ENCODE measurements around the gene BMP3.

The BMP3 gene

DNA sequence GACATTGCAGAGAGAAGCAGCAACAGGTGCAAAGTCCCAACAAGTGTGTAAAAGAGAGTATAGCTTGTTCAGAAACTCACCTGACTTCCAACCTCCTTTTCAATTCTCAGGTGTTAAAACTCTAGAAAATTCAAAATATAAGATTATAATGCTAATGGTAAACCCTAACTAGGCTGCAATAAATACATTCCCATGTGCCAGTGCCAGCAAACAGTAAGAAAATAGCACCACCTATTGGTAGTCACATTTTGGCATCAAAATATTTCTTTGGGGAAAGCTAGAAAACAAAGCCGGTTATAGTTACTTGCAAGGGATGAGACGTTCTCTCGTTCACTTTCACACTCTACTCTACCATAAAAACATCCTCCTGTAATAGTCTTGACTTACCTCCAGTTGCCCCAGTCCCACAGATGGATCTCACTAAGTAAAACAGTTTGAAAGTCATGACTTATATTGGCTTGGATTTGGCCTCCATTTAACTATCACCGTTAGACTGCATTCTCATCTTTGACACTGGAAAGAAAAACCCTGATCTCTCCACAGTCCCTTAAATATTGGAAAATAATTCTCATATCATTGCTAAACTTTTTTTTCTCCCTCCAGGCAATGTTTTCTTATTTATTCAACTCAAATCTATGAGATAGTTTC, 9.6 kb downstream of the BMP3 start:
- H3K27me3 ChIP-seq (ENCODE audit: insufficient read depth, low read length): no peaks in the 10 kb centered on the region
- H4K20me1 ChIP-seq (ENCODE audit: insufficient read depth, low read length): no peaks in the 10 kb centered on the region

DNA sequence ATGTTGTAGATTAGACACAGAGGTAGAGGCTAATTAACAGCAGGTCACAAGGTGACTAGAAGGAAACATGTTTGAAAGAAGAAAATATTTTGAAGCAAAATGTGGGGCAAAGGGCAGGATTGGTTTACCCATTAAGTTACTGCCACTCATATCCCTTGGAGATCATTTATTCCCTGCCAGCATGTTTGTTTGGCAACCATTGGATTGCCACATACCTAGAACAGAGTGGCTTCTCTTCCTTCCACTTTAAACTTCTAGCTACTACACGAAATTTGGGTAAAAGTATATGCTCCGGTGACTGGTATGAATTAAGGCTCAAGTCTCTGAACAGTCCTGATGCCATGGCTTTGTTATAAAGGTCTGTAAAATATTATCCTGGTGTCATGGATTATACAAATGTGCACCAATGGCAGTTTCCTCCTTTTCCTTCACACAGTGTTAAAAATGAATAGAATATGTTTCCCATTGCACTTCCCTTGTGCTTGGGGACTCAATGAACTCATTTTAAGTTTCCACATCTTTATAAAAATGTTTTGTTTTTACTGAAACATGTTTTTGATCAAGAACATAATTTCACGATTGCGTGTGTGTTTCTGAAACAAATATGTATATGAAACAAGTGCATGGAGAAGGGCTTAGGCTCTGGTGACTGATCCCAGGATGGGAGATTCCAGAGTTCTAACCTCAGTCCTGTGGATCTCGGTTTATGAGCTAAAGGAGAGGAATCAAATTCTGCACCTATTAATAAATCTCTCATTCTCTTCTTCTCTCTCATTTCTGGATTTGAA, 12.3 kb downstream of the BMP3 start:
- Histone ChIP-seq H3K9ac (ENCODE audit: low read length) (no peak overlapping the region), H3K4me2 (ENCODE audit: low read length) (no peak overlapping the region), H3F3A (ENCODE audit: insufficient read depth, low read length) (0 out of 2 replicates have a peak, but pooled peaks cover 8% of the 10 kb centered on the region), H3K27me3 (ENCODE audit: insufficient read depth, low read length) (no peaks in the 10 kb centered on the region), H3K9me3 (ENCODE audit: low read length) (no peaks in the 10 kb centered on the region; the same call in 1 of the 2 replicates), H3K79me2 (ENCODE audit: insufficient read depth, low read length) (peaks cover 86% of the 10 kb centered on the region), H3K4me1 (ENCODE audit: insufficient read depth, low read length, severe bottlenecking) (peaks cover 61% of the 10 kb centered on the region), H2AFZ (ENCODE audit: low read length) (no peak overlapping the region), H3K9me2 (ENCODE audit: low read depth, low read length) (no peaks in the 10 kb centered on the region), H4K20me1 (ENCODE audit: insufficient read depth, low read length) (no peaks in the 10 kb centered on the region), H3K36me3 (ENCODE audit: insufficient read depth, low read length) (peaks cover 76% of the 10 kb centered on the region), H3K4me3 (ENCODE audit: low read depth, low read length, poor library complexity, severe bottlenecking) (no peak overlapping the region), H3K27ac (ENCODE audit: low read depth, low read length, poor library complexity, severe bottlenecking) (no peak overlapping the region)
- TF ChIP-seq EZH2 (IDR thresholded peaks at IDR 0.05; ENCODE audit: borderline replicate concordance, low read length): no peak
- TF ChIP-seq, protein P1, sequence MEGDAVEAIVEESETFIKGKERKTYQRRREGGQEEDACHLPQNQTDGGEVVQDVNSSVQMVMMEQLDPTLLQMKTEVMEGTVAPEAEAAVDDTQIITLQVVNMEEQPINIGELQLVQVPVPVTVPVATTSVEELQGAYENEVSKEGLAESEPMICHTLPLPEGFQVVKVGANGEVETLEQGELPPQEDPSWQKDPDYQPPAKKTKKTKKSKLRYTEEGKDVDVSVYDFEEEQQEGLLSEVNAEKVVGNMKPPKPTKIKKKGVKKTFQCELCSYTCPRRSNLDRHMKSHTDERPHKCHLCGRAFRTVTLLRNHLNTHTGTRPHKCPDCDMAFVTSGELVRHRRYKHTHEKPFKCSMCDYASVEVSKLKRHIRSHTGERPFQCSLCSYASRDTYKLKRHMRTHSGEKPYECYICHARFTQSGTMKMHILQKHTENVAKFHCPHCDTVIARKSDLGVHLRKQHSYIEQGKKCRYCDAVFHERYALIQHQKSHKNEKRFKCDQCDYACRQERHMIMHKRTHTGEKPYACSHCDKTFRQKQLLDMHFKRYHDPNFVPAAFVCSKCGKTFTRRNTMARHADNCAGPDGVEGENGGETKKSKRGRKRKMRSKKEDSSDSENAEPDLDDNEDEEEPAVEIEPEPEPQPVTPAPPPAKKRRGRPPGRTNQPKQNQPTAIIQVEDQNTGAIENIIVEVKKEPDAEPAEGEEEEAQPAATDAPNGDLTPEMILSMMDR (IDR thresholded peaks at IDR 0.05; ENCODE audit: low read length): no peak

More for the DNA sequence above, 9.6 kb downstream of the BMP3 start:
- TF ChIP-seq, protein P1 (IDR thresholded peaks at IDR 0.05; ENCODE audit: low read length): peak; percentile 92
- no peak for TF ChIP-seq EZH2 (IDR thresholded peaks at IDR 0.05; ENCODE audit: borderline replicate concordance, low read length)
- Histone ChIP-seq H3K27ac (ENCODE audit: low read depth, low read length, poor library complexity, severe bottlenecking) (peak overlapping the region; percentile 95), H3K9ac (ENCODE audit: low read length) (peak overlapping the region; percentile 50), H3K79me2 (ENCODE audit: insufficient read depth, low read length) (peaks cover 86% of the 10 kb centered on the region), H2AFZ (ENCODE audit: low read length) (no peak overlapping the region), H3K9me3 (ENCODE audit: low read length) (no peaks in the 10 kb centered on the region; the same call in 1 of the 2 replicates), H3K4me2 (ENCODE audit: low read length) (peak overlapping the region; percentile 63), H3F3A (ENCODE audit: insufficient read depth, low read length) (0 out of 2 replicates have a peak, but pooled peaks cover 9% of the 10 kb centered on the region), H3K36me3 (ENCODE audit: insufficient read depth, low read length) (peaks cover 70% of the 10 kb centered on the region), H3K4me1 (ENCODE audit: insufficient read depth, low read length, severe bottlenecking) (peaks cover 63% of the 10 kb centered on the region), H3K9me2 (ENCODE audit: low read depth, low read length) (no peaks in the 10 kb centered on the region), H3K4me3 (ENCODE audit: low read depth, low read length, poor library complexity, severe bottlenecking) (peak overlapping the region; percentile 38)

DNA sequence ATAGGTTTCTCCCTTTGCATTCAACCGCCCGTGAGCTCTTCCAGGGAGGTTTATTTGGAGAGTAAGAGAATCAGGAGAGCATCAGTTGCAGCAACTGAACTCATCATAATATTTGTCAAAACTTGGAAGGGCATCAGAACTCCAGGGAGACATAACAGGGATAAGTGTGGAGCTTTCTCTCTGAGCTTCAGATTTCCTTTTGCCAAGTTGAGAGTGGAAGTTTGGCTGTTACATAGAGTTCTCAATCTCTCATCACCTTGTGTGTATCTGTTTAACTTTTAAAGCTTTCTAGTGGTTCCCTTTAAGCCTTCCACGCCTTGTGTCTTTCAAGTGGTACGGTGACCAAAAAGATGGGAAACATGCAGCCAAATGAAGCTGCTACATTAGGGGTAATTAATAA, 18.8 kb downstream of the BMP3 start:
- Histone ChIP-seq H3K27ac (ENCODE audit: low read depth, low read length, poor library complexity, severe bottlenecking) (peak overlapping the region; percentile 92), H4K20me1 (ENCODE audit: insufficient read depth, low read length) (no peaks in the 10 kb centered on the region), H3K79me2 (ENCODE audit: insufficient read depth, low read length) (peaks cover 83% of the 10 kb centered on the region), H2AFZ (ENCODE audit: low read length) (no peak overlapping the region), H3K9me3 (ENCODE audit: low read length) (no peaks in the 10 kb centered on the region; the same call in 1 of the 2 replicates), H3K27me3 (ENCODE audit: insufficient read depth, low read length) (no peaks in the 10 kb centered on the region), H3F3A (ENCODE audit: insufficient read depth, low read length) (no peaks in the 10 kb centered on the region), H3K4me2 (ENCODE audit: low read length) (peak overlapping the region; percentile 48), H3K9ac (ENCODE audit: low read length) (peak overlapping the region; percentile 61), H3K4me3 (ENCODE audit: low read depth, low read length, poor library complexity, severe bottlenecking) (peak overlapping the region; percentile 18), H3K4me1 (ENCODE audit: insufficient read depth, low read length, severe bottlenecking) (peaks cover 89% of the 10 kb centered on the region), H3K36me3 (ENCODE audit: insufficient read depth, low read length) (peaks cover 70% of the 10 kb centered on the region), H3K9me2 (ENCODE audit: low read depth, low read length) (no peaks in the 10 kb centered on the region)
- TF ChIP-seq, protein P1 (IDR thresholded peaks at IDR 0.05; ENCODE audit: low read length): no peak
- no peak for TF ChIP-seq EZH2 (IDR thresholded peaks at IDR 0.05; ENCODE audit: borderline replicate concordance, low read length)
